Measurements from ENCODE around the gene TWF2. TPM values are rescaled to one million over a fixed set of nuclear protein-coding genes. Genes with fewer than 3 reads are reported as not detected.
A peak's percentile ranks its signal among the peaks of the same experiment; 100 is the strongest.

The TWF2 gene
- total and polyA plus RNA-seq, 9 of the 15 experiments (the other 6 are each of a cell fraction or from before 2014, with no cell fraction given) = 0.11 to 61.9 (median 29.7) TPM

DNA sequence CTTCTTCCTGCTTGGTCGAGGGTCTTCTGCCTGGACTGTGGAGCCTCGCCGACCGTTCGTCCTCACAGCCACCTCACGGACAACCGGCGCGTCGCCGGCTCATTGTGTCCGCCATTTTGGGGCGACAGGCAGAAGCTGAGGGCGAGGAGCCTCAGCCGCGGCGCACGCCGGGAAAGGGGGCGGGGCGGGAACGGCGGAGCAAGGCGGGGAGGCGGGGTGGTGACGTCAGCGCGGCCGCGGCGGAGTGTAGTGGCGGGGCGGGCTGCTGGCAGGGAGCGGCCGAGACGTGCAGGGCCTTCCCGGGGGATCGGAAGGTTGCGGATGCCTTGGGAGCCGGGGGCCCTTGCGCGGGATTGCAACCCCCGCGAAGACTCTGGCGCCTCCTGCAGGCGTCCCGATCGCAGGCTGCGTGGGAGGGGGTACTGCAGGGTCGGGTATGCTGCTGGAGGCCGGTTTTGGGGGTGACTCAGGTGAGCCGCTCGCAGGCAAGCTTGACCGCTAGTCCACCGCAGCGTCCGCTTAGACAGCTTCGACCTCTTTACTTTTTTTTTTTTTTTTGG, 39.6 kb upstream of the TWF2 start, which contains the start of gene WDR82 (continued):
- TF ChIP-seq HNRNPK (IDR thresholded peaks at IDR 0.05; ENCODE audit: low read depth, low read length, poor library complexity, severe bottlenecking) (no peak), LCOR (CRISPR knock-in tag; IDR thresholded peaks at IDR 0.05) (peak; percentile 33; the same call in 1 of the 2 replicates), JUN (IDR thresholded peaks at IDR 0.05; ENCODE audit: borderline replicate concordance, low read depth, low read length) (peak; percentile 34; the same call in 1 of the 2 replicates), JUN (CRISPR knock-in tag; IDR thresholded peaks at IDR 0.05; ENCODE audit: borderline replicate concordance) (peak; percentile 77; the same call in 1 of the 2 replicates), CXXC5 (CRISPR knock-in tag; IDR thresholded peaks at IDR 0.05) (peak; percentile 74), PCBP2 (IDR thresholded peaks at IDR 0.05; ENCODE audit: low read depth, low read length, poor library complexity, severe bottlenecking) (no peak), HSF4 (CRISPR knock-in tag; IDR thresholded peaks at IDR 0.05; ENCODE audit: borderline replicate concordance) (no peak)
- TF ChIP-seq, protein P1, sequence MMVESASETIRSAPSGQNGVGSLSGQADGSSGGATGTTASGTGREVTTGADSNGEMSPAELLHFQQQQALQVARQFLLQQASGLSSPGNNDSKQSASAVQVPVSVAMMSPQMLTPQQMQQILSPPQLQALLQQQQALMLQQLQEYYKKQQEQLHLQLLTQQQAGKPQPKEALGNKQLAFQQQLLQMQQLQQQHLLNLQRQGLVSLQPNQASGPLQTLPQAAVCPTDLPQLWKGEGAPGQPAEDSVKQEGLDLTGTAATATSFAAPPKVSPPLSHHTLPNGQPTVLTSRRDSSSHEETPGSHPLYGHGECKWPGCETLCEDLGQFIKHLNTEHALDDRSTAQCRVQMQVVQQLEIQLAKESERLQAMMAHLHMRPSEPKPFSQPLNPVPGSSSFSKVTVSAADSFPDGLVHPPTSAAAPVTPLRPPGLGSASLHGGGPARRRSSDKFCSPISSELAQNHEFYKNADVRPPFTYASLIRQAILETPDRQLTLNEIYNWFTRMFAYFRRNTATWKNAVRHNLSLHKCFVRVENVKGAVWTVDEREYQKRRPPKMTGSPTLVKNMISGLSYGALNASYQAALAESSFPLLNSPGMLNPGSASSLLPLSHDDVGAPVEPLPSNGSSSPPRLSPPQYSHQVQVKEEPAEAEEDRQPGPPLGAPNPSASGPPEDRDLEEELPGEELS (CRISPR knock-in tag; IDR thresholded peaks at IDR 0.05; ENCODE audit: borderline replicate concordance) = no peak
- TF ChIP-seq, protein P2, sequence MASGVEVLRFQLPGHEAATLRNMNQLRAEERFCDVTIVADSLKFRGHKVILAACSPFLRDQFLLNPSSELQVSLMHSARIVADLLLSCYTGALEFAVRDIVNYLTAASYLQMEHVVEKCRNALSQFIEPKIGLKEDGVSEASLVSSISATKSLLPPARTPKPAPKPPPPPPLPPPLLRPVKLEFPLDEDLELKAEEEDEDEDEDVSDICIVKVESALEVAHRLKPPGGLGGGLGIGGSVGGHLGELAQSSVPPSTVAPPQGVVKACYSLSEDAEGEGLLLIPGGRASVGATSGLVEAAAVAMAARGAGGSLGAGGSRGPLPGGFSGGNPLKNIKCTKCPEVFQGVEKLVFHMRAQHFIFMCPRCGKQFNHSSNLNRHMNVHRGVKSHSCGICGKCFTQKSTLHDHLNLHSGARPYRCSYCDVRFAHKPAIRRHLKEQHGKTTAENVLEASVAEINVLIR (CRISPR knock-in tag; IDR thresholded peaks at IDR 0.05) = peak; percentile 47; the same call in 1 of the 2 replicates
- TF ChIP-seq, protein P3, sequence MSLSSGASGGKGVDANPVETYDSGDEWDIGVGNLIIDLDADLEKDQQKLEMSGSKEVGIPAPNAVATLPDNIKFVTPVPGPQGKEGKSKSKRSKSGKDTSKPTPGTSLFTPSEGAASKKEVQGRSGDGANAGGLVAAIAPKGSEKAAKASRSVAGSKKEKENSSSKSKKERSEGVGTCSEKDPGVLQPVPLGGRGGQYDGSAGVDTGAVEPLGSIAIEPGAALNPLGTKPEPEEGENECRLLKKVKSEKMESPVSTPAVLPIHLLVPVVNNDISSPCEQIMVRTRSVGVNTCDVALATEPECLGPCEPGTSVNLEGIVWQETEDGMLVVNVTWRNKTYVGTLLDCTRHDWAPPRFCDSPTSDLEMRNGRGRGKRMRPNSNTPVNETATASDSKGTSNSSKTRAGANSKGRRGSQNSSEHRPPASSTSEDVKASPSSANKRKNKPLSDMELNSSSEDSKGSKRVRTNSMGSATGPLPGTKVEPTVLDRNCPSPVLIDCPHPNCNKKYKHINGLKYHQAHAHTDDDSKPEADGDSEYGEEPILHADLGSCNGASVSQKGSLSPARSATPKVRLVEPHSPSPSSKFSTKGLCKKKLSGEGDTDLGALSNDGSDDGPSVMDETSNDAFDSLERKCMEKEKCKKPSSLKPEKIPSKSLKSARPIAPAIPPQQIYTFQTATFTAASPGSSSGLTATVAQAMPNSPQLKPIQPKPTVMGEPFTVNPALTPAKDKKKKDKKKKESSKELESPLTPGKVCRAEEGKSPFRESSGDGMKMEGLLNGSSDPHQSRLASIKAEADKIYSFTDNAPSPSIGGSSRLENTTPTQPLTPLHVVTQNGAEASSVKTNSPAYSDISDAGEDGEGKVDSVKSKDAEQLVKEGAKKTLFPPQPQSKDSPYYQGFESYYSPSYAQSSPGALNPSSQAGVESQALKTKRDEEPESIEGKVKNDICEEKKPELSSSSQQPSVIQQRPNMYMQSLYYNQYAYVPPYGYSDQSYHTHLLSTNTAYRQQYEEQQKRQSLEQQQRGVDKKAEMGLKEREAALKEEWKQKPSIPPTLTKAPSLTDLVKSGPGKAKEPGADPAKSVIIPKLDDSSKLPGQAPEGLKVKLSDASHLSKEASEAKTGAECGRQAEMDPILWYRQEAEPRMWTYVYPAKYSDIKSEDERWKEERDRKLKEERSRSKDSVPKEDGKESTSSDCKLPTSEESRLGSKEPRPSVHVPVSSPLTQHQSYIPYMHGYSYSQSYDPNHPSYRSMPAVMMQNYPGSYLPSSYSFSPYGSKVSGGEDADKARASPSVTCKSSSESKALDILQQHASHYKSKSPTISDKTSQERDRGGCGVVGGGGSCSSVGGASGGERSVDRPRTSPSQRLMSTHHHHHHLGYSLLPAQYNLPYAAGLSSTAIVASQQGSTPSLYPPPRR (CRISPR knock-in tag; IDR thresholded peaks at IDR 0.05; ENCODE audit: borderline replicate concordance) = no peak
- TF ChIP-seq, protein P4, sequence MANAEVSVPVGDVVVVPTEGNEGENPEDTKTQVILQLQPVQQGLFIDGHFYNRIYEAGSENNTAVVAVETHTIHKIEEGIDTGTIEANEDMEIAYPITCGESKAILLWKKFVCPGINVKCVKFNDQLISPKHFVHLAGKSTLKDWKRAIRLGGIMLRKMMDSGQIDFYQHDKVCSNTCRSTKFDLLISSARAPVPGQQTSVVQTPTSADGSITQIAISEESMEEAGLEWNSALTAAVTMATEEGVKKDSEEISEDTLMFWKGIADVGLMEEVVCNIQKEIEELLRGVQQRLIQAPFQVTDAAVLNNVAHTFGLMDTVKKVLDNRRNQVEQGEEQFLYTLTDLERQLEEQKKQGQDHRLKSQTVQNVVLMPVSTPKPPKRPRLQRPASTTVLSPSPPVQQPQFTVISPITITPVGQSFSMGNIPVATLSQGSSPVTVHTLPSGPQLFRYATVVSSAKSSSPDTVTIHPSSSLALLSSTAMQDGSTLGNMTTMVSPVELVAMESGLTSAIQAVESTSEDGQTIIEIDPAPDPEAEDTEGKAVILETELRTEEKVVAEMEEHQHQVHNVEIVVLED (CRISPR knock-in tag; IDR thresholded peaks at IDR 0.05) = peak; percentile 59; the same call in 1 of the 2 replicates
- TF ChIP-seq, protein P5, sequence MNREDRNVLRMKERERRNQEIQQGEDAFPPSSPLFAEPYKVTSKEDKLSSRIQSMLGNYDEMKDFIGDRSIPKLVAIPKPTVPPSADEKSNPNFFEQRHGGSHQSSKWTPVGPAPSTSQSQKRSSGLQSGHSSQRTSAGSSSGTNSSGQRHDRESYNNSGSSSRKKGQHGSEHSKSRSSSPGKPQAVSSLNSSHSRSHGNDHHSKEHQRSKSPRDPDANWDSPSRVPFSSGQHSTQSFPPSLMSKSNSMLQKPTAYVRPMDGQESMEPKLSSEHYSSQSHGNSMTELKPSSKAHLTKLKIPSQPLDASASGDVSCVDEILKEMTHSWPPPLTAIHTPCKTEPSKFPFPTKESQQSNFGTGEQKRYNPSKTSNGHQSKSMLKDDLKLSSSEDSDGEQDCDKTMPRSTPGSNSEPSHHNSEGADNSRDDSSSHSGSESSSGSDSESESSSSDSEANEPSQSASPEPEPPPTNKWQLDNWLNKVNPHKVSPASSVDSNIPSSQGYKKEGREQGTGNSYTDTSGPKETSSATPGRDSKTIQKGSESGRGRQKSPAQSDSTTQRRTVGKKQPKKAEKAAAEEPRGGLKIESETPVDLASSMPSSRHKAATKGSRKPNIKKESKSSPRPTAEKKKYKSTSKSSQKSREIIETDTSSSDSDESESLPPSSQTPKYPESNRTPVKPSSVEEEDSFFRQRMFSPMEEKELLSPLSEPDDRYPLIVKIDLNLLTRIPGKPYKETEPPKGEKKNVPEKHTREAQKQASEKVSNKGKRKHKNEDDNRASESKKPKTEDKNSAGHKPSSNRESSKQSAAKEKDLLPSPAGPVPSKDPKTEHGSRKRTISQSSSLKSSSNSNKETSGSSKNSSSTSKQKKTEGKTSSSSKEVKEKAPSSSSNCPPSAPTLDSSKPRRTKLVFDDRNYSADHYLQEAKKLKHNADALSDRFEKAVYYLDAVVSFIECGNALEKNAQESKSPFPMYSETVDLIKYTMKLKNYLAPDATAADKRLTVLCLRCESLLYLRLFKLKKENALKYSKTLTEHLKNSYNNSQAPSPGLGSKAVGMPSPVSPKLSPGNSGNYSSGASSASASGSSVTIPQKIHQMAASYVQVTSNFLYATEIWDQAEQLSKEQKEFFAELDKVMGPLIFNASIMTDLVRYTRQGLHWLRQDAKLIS (CRISPR knock-in tag; IDR thresholded peaks at IDR 0.05) = peak; percentile 66; the same call in 1 of the 2 replicates

Data from K562 (cell line).